ENCODE results near the gene TBC1D8.
A peak's percentile ranks its signal among the peaks of the same experiment; 100 is the strongest.

The TBC1D8 gene

DNA sequence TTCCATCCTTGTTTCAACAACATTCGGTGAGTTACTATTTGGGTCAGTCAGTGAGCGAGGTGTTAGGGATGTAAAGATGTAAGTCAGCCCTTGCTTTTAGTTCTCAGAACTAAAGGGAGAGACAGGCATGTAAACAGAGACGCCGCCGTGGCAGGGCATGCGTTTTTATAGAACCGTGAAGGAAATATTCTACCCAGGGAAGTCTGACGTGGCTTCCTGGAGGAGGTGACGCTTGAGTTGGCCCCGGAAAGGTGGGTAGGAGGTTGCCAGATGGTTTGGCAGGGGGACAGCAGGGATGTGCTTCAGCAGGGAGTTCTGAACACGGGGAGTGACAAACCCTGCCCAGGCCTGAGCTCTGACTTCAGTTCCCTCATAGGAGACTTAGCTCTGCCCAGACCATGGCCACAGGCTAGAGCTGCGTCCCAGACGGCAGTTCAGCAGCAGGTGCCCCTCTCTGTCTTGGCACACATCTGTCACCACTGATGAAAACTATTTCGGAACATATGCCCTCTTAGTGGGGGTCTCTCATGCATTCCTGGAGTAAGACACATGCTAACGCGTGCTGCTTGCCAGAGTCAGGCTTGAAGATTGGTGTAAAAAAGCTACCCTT is 172.5 kb downstream of the TBC1D8 start:
- H3K4me3 ChIP-seq (ENCODE audit: control insufficient read depth, low read depth, low read length), result no peak overlapping the region
- TF ChIP-seq, protein P1, sequence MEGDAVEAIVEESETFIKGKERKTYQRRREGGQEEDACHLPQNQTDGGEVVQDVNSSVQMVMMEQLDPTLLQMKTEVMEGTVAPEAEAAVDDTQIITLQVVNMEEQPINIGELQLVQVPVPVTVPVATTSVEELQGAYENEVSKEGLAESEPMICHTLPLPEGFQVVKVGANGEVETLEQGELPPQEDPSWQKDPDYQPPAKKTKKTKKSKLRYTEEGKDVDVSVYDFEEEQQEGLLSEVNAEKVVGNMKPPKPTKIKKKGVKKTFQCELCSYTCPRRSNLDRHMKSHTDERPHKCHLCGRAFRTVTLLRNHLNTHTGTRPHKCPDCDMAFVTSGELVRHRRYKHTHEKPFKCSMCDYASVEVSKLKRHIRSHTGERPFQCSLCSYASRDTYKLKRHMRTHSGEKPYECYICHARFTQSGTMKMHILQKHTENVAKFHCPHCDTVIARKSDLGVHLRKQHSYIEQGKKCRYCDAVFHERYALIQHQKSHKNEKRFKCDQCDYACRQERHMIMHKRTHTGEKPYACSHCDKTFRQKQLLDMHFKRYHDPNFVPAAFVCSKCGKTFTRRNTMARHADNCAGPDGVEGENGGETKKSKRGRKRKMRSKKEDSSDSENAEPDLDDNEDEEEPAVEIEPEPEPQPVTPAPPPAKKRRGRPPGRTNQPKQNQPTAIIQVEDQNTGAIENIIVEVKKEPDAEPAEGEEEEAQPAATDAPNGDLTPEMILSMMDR (conservative IDR thresholded peaks at IDR 0.05; ENCODE audit: control insufficient read depth, insufficient read depth, low read depth, low read length), result no peak

DNA sequence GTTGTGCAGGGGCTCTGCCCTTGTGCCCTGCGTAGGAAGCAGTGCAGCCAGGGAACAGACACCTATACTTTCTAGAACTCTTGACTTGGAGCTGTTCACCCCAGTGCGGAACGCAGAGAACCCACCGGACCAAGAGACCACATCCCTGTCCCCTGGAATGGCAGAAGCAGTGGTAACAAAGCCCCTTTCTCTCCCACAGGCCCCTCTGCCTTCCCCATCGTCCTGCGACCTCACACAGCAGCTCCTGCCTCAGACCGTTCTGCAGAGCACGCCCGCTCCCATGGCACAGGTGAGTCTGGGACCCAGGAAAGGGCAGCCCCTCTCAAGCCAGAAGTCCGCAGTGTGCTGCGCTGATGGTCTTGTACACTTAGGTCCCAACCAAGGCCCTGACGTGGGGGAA is 173.7 kb downstream of the TBC1D8 start:
- no peak overlapping the region for H3K4me3 ChIP-seq (ENCODE audit: control insufficient read depth, low read depth, low read length)
- DNase-seq (ENCODE audit: low read depth), result no peak
- TF ChIP-seq, protein P1 (conservative IDR thresholded peaks at IDR 0.05; ENCODE audit: control insufficient read depth, insufficient read depth, low read depth, low read length), result no peak

More for the DNA sequence above, 172.5 kb downstream of the TBC1D8 start:
- peak; percentile 59 for DNase-seq (ENCODE audit: low read depth)

DNA sequence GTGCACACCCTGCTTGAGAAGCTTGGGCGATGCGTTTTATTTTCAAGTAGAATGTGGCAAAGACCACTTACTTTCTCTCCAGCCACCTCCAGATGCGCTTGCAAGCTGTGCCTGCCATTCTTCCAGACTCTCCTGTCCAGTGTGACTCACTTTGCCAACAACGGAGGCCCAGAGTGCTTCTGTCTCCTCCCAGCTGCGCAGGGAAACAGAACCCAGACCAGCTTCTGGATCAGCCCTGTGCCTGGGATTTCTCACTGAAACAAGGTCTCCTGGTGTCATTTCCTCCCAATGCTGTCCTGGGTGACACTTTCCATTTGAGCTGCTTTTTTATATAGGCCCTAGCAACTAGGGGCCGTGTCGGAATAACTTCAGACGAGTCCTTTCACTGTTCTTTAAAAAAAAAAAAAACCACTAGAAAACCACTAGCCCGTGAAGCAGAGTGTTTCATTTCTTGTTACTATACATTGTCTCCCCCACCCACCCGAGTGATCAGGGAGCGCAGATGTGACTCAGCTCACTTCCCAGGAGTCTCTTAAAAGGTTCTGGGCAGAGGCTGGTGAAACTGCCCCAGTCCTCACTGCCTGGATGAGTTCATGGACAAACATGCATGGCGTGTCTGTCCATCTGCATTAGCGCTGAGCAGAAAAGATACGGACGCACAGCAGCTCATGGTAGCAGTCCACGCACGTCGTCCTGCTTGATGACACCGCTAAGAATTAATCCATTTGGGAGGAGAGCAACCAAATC is 174.4 kb downstream of the TBC1D8 start:
- no peak overlapping the region for H3K4me3 ChIP-seq (ENCODE audit: control insufficient read depth, low read depth, low read length)
- no peak for DNase-seq (ENCODE audit: low read depth)
- TF ChIP-seq, protein P1 (conservative IDR thresholded peaks at IDR 0.05; ENCODE audit: control insufficient read depth, insufficient read depth, low read depth, low read length), result no peak

DNA sequence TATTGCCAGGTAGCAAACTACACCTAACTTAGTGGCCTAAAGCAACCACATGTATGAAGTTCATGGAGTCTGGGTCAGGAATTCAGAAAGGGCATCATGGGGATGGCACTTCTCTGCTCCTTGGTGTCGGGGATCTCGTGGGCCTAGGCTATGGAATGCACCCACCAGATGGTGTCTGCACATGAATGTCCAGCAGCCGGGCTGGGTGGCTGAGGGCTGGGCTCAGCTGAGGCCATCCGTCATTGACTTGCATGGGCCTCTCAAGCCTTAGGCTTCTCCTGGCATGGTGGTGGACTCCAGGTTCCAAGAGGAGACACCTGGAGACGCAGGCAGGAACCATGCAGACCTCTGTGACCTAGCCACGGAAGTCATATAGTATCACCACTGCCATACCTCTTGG is 175.1 kb downstream of the TBC1D8 start:
- TF ChIP-seq, protein P1 (conservative IDR thresholded peaks at IDR 0.05; ENCODE audit: control insufficient read depth, insufficient read depth, low read depth, low read length), result no peak
- DNase-seq (ENCODE audit: low read depth), result no peak
- no peak overlapping the region for H3K4me3 ChIP-seq (ENCODE audit: control insufficient read depth, low read depth, low read length)

DNA sequence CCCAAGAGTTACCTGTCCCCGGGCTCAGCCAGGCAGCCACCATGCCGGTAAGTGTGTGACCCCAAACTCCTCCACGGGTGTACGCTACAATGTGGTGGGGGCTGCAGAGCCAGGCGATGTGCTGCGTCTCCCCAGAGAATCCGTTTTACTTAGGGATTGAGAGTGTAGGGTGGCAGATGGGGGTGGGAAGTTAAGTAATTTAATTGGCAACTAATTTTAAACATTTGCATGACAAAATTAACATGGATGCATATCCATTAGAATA is 175.7 kb downstream of the TBC1D8 start:
- TF ChIP-seq, protein P1 (conservative IDR thresholded peaks at IDR 0.05; ENCODE audit: control insufficient read depth, insufficient read depth, low read depth, low read length), result no peak
- DNase-seq (ENCODE audit: low read depth), result no peak
- no peak overlapping the region for H3K4me3 ChIP-seq (ENCODE audit: control insufficient read depth, low read depth, low read length)

DNA sequence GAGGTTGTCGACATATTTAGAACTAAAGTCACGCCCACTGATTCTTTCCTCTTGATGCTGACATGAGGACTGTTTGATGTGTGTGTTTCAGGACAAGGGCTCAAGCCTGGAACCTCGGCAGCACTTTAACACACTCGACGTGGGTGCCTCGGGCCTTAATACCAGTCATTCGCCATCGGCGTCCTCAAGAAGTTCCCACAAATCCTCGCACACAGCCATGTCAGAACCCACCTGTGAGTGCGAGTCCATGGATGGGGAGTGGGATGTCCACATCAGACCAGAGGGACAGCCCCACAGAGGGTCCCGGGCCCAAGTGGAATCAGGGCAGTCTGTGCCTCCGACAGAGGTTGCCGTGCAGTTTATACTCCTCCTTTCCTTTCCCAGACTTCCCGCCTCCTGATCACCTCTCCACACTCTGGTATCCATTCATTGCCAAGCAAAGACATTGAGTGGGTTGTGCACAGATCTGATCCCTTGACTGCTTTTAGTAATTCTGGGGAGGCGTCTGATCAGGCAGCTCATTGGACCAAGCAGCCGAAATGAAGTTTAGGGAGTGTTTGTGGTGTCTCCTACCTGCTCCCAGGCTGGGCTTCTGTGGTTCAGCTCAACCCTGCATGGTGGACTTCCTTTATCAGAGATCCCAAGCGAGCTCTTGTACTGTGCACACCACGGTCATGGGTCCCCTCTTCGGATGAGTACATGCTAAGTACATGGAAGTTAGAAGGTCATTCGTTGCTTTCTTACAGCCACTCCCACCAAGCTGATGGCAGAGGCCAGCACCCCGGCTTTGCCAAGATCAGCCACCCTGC is 176.3 kb downstream of the TBC1D8 start:
- H3K4me3 ChIP-seq (ENCODE audit: control insufficient read depth, low read depth, low read length), result no peak overlapping the region
- TF ChIP-seq, protein P1 (conservative IDR thresholded peaks at IDR 0.05; ENCODE audit: control insufficient read depth, insufficient read depth, low read depth, low read length), result no peak
- DNase-seq (ENCODE audit: low read depth), result no peak
